T-helper 1 cell (primary cell): ENCODE data around the gene ALDH6A1.
A peak's percentile ranks its signal among the peaks of the same experiment; 100 is the strongest.

Source experiments
- DNase-seq, 5 donors: peaks; one replicate each; pipeline ENCODE4 v3.0.0-alpha.2; 2012 to 2020

The ALDH6A1 gene

DNA sequence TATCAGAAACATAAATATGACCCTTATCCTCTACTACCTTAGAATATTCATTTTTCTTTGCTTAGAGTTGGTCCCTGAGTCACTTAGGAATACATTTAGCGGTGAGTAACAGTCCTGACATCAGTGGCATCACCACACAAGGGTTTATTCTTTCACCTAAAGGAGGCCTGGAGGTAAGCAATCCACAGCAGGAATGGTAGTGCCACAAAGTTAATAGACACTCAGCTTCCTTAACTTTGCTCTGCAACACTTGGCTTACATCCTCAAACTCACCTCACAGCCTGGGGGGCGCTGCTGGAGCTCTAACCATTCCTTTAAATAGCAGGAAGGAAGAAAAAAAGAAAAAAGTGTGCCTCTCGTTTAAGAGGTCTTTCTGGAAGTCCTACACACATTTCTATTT, 36.0 kb downstream of the ALDH6A1 start:
- no peak for DNase-seq

DNA sequence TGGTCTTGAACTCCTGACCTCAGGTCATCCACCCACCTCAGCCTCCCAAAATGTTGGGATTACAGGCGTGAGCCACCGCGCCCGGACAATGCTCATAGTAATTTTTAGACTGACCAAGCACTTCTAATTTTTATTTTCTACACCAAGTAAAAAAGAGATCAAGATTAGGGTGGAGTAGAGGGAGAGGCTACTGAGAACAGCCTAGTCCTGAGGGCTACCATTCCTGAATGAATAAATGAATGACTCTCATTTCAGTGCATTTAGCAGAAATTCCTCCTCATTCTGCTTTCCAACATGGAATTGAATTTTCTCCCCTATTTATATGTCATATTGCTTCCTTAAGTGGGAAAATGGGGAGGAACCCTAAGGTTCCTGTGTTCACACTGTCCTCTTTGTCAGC, 38.7 kb downstream of the ALDH6A1 start:
- no peak for DNase-seq

DNA sequence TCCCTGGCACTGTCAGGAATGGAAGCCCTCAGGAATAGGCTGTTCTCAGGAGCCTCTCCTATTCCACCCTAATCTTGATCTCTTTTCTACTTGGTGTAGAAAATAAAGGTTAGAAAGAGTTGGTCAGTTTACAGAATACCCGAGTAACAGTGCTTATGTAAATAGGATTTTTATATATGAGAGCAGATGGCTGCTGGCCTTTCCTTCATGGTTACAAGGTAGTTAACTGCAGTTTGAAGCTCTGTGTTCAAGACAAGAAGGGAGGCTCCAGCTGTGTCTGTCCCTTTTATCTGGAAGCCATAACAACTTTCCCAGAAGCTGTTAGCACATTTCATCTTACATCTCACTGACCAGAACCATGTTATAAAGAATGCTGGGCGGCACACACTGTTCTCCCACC, 42.0 kb downstream of the ALDH6A1 start:
- no peak for DNase-seq

DNA sequence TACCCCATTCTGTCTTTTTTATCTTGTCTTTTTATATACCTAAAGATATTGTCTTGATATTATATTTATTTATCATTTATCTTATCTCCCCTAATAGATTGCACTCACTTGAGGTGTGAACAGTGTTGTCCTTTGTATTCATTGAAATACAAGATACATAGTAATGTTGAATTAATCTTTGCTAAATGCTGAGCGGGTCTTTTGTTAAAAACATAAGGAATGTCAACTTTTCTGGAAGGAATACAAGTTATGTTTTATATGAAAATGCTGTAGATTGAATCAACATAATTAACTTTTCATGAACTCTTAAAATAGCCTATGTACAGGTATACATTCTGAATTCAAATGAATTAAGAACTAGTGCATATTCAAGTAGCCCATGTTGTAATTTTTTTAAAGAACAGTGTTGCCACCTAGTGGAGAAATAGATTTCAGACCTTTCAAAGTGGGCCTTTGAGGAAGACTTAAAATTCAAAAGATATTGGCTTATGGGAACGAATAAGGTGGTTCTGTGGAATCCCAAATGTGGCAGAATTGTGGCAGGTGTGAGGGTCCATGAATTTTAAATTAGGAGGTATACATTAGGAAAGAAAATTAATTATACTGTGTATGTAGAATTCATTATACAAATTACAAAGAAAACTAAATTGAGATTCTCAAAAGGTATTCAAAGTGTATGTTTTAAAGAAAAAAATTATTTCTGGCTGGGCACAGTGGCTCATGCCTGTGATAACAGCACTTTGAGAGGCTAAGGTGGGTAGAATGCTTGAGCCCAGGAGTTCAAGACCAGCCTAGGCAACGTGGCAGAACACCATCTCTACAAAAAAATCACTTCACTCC, 46.0 kb downstream of the ALDH6A1 start:
- DNase-seq, result peak in 1 of 5 donors; percentile 56

DNA sequence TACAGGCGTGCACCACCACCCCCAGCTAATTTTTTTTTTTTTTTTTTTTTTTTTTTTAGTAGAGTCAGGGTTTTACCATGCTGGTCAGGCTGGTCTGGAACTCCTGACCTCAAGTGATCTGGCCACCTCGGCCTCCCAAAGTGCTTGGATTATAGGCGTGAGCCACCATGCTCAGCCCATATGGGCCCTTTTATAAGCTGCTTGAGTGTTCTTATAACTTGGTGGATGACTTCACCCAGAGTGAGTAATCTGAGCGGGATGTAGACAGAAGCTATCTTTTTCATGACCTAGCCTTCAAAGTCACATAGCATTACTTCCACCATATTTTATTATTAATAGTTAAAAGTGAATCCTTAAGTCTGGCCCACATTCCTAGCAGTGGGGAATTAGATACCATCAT, 48.7 kb downstream of the ALDH6A1 start:
- no peak for DNase-seq

DNA sequence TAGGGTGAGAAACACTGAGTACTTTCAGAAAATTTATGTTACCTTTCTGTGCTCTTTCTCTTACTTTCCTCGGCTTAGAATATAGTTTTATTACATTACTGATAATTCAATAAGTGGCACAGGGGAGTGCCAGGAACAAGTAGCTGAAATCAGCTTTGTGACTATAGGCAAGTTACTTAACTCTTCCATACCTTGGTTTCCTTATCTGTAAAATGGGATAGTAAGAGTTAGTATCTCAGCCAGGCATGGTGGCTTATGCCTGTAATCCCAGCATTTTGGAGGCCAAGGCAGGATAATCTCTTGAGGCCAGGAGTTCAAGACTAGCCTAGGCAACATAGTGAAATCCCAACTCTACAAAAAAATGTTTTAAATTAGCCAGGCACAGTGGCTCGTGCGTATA, 49.7 kb downstream of the ALDH6A1 start:
- DNase-seq, result no peak

DNA sequence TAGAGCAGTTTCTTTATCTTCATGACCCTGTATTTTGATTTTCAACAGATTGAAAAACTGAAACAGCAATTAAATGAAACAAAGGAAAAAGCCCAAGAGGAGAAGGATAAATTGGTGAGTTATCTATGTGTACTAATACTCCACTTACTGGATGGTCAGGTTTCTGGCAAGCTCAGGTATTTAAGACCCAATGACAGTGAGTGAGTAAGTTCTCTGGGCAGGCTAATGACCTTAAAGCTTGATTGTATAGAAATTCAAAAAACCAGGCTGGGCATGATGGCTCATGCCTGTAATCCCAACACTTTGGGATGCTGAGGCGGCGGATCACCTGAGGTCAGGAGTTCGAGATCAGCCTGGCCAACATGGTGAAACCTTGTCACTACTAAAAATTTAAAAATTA, 55.1 kb downstream of the ALDH6A1 start:
- no peak for DNase-seq

DNA sequence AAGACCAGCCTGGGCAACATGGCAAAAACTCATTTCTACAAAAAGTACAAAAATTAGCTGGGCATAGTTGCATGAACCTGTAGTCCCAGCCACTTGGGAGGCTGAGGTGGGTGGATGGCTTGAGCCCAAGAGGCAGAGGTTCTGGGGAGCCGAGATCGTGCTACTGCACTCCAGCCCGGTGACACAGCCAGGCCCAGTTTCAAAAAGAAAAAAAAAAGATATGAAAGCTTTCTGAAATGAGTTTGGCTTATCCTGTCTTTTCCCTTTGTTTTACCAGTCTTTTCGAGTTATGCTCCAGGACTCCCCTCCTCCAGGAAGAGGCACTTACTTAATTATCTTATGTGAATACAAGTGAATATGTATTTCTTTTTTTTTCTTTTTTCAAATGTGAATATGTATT, 61.9 kb downstream of the ALDH6A1 start:
- no peak for DNase-seq

DNA sequence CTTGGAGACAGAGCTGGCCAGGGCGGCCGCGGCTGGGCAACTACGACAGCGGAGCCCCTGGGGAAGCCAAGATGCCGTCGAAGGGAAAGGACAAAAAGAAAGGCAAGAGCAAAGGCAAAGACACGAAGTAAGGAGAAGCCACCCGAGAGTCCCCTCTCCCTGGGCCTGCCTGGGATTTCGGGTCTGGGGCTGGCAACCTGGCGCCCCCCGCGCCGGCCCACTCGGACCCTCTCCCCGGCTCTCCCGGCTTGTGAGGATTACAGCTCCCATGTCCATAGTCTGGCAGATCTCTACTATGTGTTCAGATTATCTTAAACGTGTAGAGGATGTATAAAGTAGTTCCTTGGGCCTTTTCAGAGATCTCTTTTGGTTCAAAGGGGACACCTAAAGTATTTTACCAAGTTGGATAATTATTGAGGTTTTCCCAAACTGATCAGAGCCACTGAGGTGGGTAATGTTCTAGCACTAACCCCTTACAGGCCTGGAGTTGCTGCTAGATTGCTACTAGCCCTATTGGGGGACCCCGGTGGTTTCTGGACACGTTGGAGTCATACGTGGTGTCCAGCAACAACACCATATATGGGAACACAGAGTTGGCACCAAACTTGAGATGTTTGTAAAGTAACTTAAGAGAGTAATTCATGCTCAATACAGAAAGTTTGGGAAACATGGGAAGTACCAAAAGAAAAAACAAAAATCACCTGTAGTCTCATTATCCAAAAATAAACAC, 64.7 kb downstream of the ALDH6A1 start:
- DNase-seq, result no peak

DNA sequence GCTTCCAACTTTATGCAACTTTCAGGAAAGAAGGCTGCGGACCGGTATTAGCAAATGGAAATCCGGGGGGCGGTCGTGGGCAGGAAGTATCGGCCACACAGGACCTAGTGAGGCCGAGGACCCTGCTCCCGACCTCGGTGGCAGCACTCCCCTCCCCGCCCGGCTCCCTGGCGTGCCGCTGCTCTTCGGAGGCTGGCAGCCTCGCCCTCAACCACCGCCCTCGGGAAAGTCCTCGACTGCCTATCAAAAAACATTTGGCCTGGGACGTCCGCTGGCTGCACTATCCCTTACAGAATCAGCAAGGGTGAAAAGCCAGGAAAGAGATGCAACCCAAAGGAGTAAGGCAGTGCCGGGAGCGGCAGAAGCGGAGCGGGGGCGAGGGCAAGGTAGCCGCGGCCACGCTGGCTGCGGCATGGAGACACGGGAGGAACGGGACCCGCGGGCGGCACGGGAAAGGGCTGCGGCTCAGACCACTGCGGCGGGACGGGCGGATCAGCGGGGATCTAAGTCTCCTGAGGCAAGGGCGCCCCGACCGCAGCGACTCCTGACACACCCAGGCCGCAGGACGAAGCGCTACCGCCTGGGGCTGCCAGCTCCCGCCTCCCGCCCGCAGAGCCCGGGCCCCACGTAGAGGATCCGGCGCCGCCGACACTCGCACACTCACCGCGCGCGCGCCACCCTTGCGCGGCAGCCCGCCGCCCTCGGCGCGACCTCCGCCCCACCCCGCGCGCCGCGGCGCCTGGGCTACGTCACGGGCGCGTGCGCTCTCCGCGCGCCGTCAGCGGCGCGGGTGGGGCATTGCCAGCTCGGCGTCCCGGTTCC, 65.5 kb downstream of the ALDH6A1 start, which contains the start of the genes BBOF1 and ENTPD5:
Gene BBOF1, plus strand, starts transcription at position 764 of the 822 bp plus-strand sequence. CDS start 130 bp downstream, outside the sequence.
Gene ENTPD5, minus strand, starts transcription at position 703 of the 822 bp plus-strand sequence. CDS start 31,186 bp downstream, outside the sequence.
- peak; percentile 79 to 90 (median 84) for DNase-seq

DNA sequence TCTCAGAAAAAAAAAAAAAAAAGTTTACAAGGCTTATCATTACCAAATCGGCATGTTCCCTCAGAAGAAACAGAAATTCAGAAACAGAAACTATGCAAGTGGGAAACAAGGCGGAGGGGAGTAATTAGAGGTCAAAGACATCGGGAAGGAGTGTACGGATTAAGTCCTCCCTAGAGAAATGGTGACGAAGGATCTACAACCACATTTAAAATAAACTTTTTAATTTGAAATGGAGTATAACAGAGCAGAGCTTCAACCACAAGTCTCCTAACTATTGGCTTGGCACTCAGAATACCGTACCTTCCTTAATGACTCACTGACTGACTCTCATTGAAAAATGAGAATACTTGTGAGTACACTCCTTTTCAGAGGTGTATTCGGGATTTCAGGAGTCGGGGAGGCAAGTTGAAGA, 66.1 kb downstream of the ALDH6A1 start:
- peak in 1 of 5 donors; percentile 27 for DNase-seq

DNA sequence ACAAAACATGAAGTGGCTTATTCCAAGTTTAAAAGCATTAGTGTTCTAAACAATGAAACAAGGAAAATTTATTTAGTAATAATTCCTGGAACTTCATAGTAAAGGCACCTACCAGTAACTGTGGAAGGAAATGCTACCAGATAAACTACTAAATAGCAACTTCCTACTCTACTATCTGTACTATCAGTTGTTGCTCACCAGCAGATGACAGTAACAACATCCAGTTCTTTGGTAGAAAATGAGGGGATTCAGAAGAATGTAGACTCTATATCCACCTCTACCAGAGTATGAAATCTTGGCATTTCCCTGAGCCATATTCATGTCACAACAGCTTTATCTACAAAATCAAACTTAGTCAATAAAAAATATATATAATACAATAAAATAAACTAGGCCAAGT, 68.3 kb downstream of the ALDH6A1 start:
- no peak for DNase-seq

DNA sequence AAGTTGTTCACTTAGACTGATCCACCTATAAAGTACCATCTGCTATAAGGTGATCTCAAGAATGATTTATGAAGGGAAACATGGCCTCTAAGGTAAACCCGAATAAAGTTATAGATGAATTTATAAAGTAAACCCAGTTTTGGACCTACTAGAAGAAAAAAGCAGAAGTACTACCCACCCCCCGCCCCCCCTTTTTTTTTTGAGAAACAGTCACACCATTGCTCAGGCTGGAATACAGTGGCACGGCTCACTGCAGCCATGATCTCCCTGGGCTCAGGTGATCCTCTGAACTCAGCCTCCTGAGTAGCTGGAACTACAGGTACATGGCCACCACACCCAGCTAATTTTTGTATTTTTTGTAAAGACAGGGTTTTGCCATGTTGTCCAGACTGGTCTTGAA, 69.1 kb downstream of the ALDH6A1 start:
- DNase-seq, result no peak

DNA sequence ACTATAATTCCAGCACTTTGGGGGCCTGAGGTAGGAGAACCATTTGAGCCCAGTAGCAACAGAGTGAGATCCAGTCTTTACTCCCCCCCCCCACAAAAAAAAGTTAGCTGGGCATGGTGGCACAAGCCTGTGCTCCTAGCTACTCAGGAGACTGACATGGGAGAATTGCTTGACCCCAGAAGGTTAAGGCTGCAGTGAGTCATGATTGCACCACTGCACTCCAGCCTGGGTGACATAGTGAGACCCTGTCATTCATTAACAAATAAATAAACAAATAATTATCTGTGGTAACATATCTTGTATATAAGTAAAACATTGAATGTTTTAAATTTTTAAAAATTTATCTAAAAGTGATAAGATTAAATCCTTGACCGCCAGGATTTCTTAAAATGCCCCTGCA, 70.0 kb downstream of the ALDH6A1 start:
- DNase-seq, result no peak

DNA sequence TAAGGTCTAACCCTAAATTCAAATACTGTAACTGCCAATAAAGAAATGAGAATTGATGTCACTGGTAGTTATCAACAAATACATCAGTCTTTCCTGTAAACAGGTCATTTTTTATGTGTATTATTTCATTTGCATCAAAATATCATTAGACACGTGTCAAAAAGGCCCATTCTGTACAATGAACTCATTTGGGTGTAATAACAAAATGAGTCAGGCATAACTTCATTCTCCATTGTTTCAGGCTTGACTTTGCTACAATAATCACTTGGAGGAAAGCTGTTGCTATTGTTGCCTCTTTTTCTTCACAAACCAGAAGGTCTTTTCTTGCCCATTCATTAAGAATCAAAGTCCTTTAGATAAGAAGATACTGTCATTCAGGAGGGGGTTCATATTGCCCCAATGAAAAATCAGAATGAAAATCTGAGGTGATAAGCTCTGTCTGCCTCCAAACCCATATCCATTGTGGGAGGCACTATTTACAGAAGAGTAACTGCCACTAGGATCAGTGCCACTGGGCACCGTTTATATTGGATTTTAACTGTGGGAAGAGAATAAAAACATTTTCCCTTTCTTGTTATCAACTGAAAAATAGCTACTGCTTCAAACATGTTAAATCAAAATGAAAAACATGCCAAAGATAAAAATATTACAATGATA, 75.3 kb downstream of the ALDH6A1 start:
- DNase-seq, result no peak
